HG02840 (cell line): ENCODE data around the gene NTN4.
"Not testable (repeated sequence)": the region's sequence is repeated elsewhere in the genome, so short reads cannot be mapped to it uniquely, and the experiment has no call there.

ENCODE experiments used
- ATAC-seq: cut with Tn5 transposase; IDR thresholded peaks from one replicate; pipeline ENCODE4 v1.9.1; 2021; ENCODE audit warnings: mild to moderate bottlenecking, moderate library complexity, moderate number of reproducible peaks; ENCODE audit not compliant: unreplicated experiment, low FRiP score

The NTN4 gene

DNA sequence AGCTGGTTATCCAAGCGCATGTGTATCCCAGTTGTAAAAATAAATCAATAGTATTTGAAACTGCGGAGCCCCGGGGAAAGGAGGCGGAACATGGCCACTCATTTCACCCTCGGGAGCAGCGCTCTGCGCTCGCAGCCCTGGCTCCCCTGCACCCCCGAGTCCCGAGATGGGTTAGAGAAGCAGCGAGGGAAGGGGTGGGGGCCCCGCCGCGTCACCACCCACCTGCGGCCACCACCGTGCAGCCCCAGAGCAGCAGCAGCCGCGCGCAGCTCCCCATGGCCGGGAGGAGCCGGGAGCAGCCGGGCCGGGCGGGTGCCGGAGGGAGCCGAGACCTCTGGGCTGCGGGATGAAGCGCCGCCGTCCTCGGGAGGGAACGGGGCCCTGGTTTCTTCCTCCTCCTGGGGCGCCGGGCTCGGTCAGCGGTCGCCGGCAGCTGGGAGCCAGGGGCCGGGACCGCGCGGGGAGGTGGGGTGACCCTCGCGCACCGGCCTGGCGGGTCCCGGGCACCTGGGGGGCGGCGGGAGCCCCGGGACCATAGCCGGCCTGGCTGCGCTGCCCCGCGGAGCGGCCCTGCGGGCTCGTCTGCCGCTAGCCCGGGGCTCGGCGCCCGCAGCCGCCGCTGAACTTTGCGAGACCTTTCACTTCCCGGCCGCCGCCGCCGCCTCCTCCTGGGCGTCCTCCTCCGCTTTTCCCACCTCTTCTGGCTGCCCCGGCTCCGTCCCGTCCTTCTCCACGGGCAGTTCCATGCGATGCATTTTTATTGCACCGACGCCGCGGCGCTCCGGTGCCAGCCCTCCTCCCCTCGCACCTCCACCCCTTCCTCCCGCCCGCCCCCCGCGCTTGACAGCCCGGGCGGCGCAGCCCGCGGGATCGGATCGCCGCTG is at the start of gene NTN4:
NTN4 (minus strand) TSS at position 732 of the 884 bp plus-strand sequence; CDS start at position 277, 455 bp downstream.
- ATAC-seq: no peak

DNA sequence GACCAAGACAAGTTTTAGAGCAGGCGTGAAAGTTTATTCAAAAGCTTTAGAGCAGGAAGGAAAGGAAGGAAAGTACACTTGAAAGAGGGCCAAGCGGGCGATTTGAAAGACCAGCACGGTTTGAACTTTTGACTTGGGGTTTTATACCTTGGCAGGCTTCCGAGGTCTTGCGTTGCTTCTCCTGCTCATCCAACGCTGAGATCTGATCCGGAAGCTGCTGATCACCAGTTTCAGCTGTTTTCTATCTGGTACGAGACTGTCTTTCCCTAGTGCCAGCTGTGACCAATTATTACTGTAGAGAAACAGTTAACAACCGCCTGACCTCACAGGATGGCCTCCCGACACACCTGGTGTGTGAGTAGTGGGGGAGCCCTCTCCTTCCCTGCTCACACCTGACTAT is 47.6 kb upstream of the NTN4 start:
- ATAC-seq: no peak

DNA sequence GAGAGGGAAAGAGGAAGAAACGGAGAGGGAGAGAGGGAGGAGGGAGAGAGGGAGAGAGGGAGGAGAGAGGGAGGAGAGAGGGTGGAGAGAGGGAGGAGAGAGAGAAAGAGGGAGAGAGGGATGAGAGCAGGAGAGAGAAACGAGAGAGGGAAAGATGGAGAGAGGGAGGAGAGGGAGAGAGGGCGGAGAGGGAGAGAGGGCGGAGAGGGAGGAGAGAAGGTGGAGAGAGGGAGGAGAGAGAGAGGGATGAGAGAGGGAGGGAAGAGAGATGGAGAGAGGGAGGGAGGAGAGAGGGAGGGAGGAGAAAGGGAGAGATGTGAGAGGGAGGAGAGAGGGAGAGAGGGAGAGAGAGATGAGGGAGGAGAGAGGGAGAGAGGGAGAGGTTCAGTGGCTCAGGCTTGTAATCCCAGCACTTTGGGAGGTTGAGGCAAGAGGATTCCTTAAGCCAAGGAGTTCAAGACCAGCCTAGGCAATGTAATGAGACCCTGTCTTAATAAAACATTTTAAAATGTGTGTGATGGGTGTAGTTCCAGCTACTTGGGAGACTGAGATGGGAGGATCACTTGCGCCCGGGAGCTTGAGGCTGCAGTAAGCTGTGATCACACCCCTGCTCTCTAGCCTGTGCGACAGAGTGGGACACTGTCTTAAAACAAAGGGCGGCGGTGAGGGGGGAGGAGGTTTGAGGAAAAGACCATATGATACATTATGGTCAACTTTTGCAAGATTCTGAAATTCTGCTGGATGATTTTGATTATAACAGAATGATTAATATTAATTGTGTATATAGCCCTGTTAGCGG is 46.9 kb upstream of the NTN4 start:
- ATAC-seq: no peak

DNA sequence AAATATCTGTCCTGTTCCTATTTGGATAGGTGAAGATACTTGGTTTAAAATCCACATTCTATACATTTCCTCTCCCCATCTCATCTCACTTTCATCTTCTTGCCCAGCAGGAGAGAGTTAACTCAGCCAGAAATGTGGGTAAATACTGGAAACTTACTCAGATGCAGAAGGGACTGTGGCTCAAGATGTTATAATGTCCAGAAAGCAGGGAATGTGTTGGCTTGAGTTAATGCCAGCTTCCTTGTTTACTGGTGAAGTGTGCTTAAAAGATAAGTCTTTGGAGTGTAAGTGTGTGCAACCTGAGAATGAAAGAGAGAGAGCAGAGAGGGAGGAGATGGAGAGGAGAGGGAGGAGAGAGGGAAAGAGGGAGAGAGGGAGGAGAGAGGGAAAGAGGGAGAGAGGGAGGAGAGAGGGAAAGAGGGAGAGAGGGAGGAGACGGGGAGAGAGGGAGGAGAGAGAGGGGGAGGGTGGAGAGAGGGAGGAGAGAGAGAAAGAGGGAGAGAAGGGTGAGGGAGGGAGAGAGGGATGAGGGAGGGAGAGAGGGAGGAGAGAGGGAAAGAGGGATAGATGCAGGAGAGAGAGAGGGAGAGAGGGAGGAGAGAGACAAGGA is 46.2 kb upstream of the NTN4 start:
- ATAC-seq: no peak

DNA sequence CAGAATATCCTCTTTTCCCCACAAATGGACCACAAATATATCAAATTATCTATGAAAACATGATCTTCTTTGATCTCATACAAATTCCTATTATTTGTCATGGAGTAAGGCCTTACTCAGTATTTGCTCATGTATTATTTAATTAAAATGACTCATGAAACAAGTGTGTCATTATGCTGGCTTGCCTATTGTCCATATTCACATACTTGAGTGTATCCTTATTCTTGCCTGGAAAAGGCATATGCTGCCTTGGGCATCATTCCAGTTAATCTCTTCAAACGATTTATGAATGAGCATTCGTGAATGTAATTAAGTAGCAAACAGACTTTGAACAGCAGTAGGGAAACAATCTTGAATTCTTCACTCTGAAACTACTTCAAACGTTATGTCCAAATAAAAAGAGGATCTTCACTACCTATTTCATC is 45.6 kb upstream of the NTN4 start:
- ATAC-seq: no peak

DNA sequence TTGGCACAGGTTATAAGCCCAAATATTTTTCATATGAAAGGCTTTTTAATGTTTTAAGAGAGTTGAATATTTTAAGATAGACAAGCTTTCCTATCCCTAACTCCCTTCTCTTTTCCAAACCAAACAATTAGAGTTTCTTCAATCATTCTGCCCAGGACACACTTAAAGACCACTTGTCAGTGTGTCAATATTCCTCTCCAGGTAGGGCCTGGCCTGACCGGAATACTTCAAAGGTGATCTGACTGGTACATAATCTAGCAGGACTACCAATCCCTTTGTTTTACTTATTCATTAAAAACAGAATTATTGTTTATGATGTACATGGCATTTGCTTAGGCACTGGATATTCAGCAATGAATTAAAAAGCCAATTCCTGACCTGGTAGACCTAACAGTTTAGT is 44.0 kb upstream of the NTN4 start:
- ATAC-seq: no peak

DNA sequence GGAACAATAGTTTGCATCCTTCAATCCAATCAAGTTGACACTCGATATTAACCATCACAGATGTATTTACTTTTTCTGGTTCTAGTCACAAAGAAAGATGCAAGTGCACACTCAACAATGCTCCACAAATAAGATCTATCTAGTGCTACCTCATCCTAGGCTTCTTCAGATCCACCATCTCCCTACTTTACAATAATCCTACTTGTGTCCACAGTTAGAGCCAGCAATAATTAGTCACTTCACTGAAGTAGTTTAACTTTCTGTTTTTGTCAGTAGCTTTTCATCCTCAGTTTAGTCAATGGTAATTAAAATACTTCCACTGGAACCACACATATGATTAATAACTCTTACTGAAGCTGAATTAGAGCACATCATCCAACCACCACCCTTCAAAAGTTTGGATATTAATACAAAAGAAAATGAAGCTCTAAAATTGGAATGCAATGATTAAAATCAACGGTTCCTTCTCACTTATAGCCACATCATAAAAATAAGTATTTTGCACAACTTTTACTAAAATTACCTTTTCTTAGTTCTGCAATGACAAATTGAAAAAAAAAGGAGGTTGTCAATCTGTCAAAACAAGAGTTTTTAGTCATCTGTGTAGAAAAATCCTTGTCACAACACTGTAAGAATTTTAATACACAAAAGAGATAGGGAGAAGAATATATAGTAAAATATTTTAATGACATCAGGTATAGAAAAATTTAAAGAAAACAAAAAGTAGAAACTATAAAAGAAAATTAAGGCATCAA is 39.9 kb upstream of the NTN4 start:
- ATAC-seq: no peak

DNA sequence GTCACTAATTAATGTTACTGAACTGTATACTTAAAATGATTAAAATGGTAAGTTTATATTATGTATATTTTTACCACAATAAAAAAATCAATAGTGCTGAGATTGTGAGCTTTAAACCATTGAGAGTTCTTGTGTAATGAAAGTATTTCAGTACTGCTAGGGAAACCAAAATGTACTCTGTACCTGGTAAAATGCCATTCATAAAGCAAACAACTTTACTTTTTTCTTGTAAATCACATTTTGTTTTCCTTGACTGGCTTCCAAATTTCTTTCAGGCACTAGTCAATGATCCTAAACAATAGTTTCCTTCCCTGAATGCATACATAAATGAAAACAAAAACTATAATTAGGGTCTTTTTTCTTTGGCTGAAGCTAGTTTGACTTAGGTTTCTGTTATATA is 38.8 kb upstream of the NTN4 start:
- no peak for ATAC-seq

DNA sequence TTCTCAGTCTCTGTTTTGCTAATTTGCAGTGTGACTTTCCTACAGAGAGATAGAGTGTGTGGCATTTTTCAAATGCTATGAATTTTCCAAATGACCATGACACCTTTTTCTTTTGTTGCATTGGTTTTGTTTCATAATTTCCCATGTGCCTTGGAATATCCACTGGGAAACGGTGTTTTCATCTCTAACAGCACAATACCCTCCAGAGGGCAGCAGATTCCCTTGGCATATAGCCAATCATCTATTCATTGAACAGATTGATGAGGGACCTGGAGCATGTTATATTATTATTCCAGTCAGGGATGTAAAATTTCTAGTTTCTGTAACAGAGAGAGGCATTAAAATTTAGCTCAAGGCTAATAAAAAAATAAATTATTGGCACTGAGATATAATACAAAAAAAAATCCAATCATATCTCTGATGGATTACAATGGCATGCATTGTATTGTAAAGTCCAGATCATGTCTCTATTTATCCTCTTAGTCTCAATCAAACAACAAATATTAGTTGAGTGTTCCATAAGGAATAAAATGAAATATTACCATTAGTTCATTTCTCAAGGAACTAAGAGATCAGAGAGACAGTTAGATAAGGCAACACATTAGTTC is 29.6 kb upstream of the NTN4 start:
- ATAC-seq: no peak

DNA sequence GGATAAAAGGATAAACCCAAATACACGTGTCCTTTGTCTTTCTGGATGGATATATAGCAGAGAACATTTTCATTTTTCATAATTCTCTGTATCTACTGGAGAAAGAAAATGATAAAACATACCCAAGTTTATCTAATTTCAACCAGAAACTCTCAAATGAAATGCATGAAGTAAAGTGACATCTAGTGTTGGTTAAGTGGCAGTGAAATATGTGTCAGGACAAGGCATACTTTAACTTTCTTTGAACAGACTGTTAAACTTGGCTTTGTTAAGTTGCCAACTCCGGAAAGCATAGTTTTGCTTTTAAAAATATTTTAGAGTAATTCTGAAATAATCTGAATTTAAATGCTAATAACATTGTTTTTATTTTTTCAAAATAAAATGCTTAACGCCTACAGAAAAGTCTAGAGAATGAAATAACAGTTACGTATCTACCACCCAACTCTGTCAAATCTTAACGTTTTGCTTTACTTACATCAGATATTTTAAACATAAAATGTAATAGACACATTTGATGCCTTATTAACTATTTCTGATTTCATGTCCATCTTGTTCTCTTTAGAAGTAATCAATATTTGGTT is 25.2 kb upstream of the NTN4 start:
- ATAC-seq: no peak

DNA sequence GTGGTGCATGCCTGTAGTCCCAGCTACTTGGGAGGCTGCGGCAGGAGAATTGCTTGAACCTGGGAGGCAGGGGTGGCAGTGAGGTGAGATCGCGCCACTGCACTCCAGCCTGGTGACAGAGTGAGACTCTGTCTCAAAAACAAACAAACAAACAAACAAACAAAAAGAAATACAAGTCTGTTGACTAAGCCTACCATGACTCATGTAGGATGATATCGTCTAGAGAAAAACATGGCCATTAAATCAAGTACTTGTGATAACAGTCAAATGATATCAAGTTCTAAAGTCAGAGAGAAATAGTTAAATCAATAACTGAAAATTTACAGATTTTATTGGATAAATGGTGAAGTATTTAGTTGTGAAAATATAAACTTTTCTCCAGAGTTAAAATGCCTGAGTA is 21.6 kb upstream of the NTN4 start:
- not testable (repeated sequence) for ATAC-seq

DNA sequence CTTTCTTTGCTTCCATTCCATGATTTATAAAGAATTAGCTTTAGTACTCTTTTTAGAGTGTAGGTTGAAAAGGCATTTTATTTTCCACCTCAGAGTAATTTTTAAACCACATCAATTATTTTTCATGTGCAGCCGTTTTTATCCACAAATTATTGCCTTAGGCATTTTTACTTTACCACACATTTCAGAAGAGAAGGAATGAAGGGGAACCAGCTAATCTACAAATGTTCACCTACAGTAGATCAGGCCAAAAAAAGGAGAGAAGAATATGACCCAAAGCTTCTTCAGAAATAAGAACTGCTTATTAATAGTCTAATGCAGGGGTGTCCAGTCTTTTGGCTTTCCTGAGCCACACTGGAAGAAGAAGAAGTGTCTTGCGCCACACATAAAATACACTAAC is 19.8 kb upstream of the NTN4 start:
- no peak for ATAC-seq

DNA sequence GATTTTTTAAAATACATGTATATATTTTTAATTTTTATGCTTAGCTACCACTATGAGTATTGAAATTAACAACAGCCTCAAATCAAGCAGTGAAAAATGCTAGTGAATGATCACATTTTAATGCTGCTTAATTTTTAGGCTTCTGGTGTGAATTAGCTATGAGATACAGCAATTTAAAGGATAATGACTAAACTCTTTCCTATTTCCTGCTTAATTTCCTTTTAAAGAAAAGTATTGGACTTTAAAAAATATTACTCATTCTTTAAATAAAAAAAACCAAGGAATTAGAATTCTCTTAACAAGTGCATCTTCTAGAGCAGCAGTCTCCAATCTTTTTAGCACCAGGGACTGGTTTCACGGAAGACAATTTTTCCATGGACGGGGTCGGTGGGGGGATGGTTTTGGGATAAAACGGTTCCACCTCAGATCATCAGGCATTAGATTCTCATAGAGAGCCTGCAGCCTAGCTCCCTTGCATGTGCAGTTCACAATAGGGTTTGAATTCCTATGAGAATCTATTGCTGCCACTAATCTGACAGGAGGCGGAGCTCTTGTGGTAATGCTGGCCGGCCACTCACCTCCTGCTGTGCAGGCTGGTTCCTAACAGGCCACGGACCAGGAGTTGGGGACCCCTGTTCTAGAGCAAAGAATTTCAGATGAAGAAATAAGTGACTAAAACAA is 18.6 kb upstream of the NTN4 start:
- no peak for ATAC-seq

DNA sequence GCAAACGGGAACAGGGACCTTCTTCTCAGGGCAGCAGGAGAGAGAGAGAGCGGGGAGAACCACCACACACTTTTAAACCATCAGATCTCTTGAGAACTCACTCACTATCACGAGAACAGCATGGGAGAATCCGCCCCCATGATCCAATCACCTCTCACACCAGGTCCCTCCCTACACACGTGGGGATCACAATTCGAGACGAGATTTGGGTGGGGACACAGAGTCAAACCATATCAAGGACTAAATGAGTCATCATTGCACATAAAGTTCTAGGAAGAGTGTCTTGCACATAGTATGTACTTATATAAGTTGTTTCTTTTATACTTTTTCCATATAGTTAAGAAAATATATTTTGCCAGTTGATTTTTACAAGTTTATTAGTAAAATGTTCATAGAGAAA is 17.6 kb upstream of the NTN4 start:
- ATAC-seq: no peak

DNA sequence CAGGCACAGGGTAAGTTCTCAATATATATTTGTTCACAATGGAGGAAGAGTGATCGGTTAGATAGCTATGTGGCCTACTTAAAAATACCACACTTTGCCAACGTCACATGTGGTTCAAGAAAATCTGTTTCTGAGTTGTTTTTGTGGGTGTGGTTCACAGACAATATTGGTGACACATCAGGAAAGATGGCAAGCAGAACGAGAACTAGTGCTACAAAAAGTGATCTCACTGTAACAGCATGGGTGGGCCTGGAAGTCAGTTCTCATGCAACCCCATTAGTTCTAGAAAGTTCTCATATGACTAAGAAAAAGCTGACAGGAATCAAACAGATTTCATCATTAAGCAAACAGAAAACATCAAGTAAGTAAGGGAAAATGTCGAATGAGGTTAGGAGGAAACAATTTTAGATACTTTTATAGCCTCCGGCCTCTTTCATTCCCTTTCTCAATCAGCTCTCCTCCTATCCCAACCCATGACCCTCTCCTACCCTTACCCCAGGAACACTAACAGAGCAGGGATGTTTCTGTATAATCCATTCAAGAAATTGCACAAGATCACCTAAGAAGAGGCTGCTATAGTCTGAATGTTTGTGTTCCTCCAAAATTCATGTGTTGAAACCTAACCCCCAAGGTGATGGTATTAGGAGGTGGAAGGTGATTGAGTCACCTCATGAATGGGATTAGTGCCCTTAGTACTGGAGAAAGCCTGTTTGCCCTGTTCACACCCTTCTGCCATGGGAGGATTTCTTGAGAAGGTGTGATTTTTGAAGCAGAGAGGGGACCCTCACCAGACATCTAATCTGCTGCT is 15.5 kb upstream of the NTN4 start:
- ATAC-seq: no peak

DNA sequence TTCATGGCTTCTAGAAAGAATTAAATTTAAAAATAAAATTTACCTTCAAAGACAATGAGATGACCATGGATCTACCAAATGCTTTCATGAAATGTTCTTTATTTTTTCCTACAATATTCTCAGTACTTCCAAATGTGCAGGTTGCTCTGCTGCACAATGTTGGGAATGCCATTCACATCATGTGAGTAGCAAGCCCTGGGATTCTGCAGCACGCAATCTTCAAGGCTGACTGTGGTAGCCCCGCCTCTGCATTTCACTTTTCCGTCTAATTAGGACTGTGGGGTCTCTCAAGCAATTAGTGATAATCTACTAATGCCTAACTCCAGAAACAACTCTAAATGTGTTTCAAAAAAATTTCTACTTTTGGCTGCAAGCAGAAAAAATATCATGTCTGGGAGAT is 13.7 kb upstream of the NTN4 start:
- ATAC-seq: no peak

DNA sequence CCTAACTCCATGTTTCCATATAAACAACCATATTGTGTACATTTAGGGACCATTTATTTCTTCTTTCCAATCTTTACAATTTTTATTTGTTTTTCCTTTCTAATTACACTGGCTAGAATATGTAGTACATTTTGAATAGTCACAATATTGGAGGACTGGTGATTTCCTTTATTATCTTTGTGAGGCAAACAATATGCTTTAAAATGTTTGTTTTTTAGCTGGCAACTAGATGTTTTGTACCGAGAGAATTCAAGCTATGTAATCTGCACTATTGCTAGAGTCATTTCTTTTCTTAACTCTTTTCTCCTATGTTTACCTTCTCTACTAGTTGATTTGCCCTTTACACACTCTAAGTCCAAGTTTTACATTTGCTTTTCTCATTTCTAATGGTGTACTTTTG is 13.3 kb upstream of the NTN4 start:
- ATAC-seq: no peak

DNA sequence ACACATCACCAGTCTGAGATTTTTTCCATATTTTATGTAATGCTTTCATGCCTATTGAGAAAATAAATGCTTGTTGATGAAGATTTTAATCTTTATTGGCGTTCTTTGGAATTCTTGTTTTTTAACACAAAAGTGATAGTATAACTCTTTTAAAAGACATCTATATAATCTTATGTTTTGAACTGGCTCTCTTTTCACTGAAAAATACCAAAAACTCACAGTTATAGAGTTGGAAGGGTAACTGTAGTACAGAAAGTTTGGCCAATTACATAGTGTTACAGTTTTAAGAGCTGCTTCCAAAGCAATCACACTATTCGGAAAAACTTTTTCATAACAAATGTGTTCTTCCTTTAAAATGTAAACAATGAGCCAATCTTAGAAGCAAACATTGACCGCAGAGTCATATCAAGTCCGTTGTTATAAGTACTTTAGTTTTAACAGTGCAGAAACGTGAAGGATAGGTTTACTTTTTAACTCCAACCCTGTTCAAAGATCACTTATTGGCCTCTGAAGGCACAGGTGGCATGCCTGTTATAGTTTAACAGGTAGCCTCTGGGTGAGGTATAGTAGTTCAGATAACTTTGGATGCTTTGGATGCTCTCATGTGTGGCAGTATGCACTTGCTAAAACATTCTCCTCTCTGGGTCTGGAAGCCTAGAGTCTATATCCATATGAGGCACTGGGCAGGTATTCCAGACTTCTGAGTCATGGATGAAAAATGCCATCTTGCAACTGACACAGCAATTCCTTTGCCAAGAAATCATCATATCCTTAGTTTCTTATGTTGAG is 12.1 kb upstream of the NTN4 start:
- no peak for ATAC-seq
